Measurements from ENCODE around the gene SP1. TPM values are rescaled to one million over a fixed set of nuclear protein-coding genes. Genes with fewer than 3 reads are reported as not detected.
"Not testable (repeated sequence)": the region's sequence is repeated elsewhere in the genome, so short reads cannot be mapped to it uniquely, and the experiment has no call there.

Gene SP1
- polyA plus RNA-seq, 1 experiment: 58.2 TPM

GRCh38 chr12:53413485-53414204, 33.7 kb downstream of the SP1 start:
- Histone ChIP-seq H3K4me3 (ENCODE audit: low read depth, low read length) (no peak overlapping the region), H3K36me3 (ENCODE audit: control insufficient read depth, insufficient read depth, low read length) (peaks cover 12% of the 10 kb centered on the region), H3K27me3 (ENCODE audit: control insufficient read depth, insufficient read depth, low read length) (no peaks in the 10 kb centered on the region)
- no peak for TF ChIP-seq CTCF (IDR thresholded peaks at IDR 0.05; ENCODE audit: insufficient read depth, low read depth, low read length)
- no peak for DNase-seq (ENCODE audit: low read depth)
- CTCF ChIA-PET: interaction anchor here (0.7 to 2.3 kb wide), 4 partner anchors 9 to 92 kb away, joined by 3 to 11 read pairs (median 3); partner anchors contain the start of gene AAAS
- POLR2A ChIA-PET: no interaction called here

DNA sequence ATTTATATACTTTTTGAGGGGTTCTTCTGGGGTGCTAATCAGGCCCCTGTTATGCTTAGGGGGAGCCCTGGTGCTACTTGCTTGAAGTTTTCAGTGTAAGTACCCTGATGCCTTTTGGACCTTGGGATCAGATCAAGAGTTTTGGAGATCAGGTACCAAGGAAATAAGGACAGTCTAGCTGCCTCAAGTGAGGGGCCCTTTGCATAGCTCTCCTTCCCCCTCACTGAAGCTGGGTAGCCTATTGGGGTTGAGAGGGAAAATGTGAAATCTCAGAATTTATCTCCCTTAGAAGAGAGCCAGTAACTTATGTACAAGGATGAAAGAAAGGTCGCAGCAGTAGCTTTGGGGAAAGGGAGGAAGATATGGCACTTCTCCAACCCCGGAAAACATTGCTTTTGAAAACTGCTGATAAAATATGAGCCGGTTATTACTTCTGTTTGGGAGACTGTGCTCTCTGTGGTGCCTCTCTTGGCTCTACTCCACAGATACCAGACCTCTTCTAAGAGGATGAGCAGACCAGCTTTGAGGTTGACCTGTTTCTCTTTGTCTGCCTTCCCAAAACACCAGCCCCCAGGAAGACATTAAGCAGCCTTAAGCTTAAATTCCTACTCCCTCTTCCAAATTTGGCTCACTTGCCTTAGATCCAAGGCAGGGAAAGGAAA, 34.9 kb downstream of the SP1 start:
- ChIA-PET CTCF (interaction anchor here (0.8 to 2.3 kb wide), 5 partner anchors 56 to 93 kb away, joined by 3 to 11 read pairs (median 3); partner anchors contain the start of gene AAAS), POLR2A (no interaction called here)
- DNase-seq (ENCODE audit: low read depth): no peak
- Histone ChIP-seq H3K4me3 (ENCODE audit: low read depth, low read length) (no peak overlapping the region), H3K27me3 (ENCODE audit: control insufficient read depth, insufficient read depth, low read length) (no peaks in the 10 kb centered on the region), H3K36me3 (ENCODE audit: control insufficient read depth, insufficient read depth, low read length) (peaks cover 8% of the 10 kb centered on the region)
- TF ChIP-seq CTCF (IDR thresholded peaks at IDR 0.05; ENCODE audit: insufficient read depth, low read depth, low read length): no peak

DNA sequence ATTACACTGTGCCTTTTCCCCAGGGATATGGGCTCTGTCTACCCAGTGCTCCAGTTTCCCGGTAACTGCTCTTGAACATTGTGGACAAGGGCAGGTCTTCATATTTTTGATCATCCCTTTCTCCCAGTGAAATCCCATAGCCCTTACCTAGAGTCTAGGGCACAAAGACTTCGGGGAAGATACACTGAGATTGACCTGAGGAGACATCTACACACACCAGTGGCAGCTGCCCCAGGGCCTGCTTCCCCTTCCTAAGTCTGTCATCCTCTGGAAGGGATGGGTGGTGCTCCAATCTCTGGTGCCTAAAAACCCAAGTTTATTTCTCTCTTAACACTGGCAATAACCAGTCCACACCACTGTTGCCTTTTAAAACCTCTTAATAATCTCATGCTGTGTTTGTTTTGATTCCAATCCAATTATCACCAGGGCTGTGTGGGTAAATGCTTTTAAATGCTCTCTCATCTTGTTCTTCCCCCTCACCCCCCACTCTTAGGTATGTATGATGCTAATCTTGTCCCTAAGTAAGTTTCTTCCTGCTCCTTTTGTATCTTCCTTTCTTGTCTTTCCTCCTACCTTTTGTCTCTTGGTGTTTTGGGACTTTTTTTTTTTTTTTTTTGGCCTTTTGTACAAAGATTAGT, 35.9 kb downstream of the SP1 start:
- H3K27me3 ChIP-seq (ENCODE audit: control insufficient read depth, insufficient read depth, low read length); POLR2A ChIA-PET; H3K4me3 ChIP-seq (ENCODE audit: low read depth, low read length); DNase-seq (ENCODE audit: low read depth); H3K36me3 ChIP-seq (ENCODE audit: control insufficient read depth, insufficient read depth, low read length): not testable (repeated sequence)
- CTCF ChIA-PET: interaction anchor here (1.0 to 1.7 kb wide), 2 partner anchors 88 to 94 kb away, joined by 3 to 4 read pairs; partner anchors contain the start of gene AAAS

- H3K4me3 ChIP-seq (ENCODE audit: low read depth, low read length); DNase-seq (ENCODE audit: low read depth); H3K27me3 ChIP-seq (ENCODE audit: control insufficient read depth, insufficient read depth, low read length); POLR2A ChIA-PET; H3K36me3 ChIP-seq (ENCODE audit: control insufficient read depth, insufficient read depth, low read length): not testable (repeated sequence)
- CTCF ChIA-PET: interaction anchor here (0.6 to 2.5 kb wide), 6 partner anchors 8 to 95 kb away, joined by 3 to 28 read pairs (median 3); no protein-coding TSS in a partner anchor
Measured at GRCh38 chr12:53417291-53417816, 37.4 kb downstream of the SP1 start.

- ChIA-PET POLR2A (interaction anchor here (0.6 kb wide), 1 partner anchor 37 kb away, joined by 15 read pairs; no protein-coding TSS in a partner anchor), CTCF (interaction anchor here (1.0 to 2.5 kb wide), 5 partner anchors 10 to 93 kb away, joined by 3 to 28 read pairs (median 3); no protein-coding TSS in a partner anchor)
- Histone ChIP-seq H3K4me3 (ENCODE audit: low read depth, low read length) (no peak overlapping the region), H3K36me3 (ENCODE audit: control insufficient read depth, insufficient read depth, low read length) (no peaks in the 10 kb centered on the region), H3K27me3 (ENCODE audit: control insufficient read depth, insufficient read depth, low read length) (no peaks in the 10 kb centered on the region)
- DNase-seq (ENCODE audit: low read depth): no peak
- no peak for TF ChIP-seq CTCF (IDR thresholded peaks at IDR 0.05; ENCODE audit: insufficient read depth, low read depth, low read length)
Measured at GRCh38 chr12:53418221-53418620, 38.2 kb downstream of the SP1 start.

Data from BJ (cell line).